ENCODE results near the gene CLRN2.

DNA sequence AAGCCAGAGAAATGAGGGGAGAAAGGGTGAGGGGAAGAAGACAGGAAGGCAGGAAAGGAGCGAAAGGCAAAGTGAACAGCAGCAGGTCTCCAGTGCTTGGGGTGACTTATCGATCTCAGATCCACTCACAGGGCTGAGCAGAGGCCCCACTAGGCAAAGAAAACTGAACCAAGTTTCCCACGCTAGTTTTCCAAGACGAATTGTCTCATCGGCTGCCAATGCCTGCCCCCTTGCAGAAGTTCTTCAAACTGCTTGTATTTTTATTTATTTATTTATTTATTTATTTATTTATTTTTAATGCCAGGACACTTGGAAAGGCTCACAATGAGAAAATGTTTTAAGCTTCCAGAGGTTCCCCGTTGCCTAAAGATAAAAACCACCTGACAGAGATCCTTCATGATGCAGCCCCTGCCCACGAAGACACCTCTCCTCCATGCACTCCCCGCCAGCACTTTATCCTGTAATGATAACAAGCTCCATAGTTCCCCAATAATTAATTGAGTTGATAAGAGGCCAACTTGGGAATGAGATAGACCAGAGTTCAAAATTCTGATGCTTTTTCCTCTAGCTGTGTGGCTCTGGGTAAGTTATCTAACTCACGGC lies 46.2 kb upstream of the CLRN2 start:
- TF ChIP-seq POLR2A (IDR thresholded peaks at IDR 0.05) (no peak), CTCF (IDR thresholded peaks at IDR 0.05 in 4 of 5, conservative IDR thresholded peaks at IDR 0.05 in 1 of 5) (peak in 2 of 5 experiments; percentile 50 to 58)

Data from gastrocnemius medialis (tissue), 4 donors.